Omental fat pad (tissue), 4 donors: ENCODE results near the gene ELL2. TPM values are rescaled to one million over a fixed set of nuclear protein-coding genes. Genes with fewer than 3 reads are reported as not detected.

ENCODE experiments used
- ATAC-seq: fragments of 150-250 bp; one replicate; pipeline ENCODE4 v1.9.1; 2016; ENCODE audit warnings: mild to moderate bottlenecking, moderate library complexity; ENCODE audit not compliant: low FRiP score
- DNase-seq: peaks from one replicate; pipeline ENCODE4 v3.0.0-alpha.2; 2019; ENCODE audit warnings: low spot score
- total RNA-seq, 4 donors: library from RNA; depleted of rRNA; stranded (reverse); fragments of >200 nt; gene quantifications; one replicate each; pipeline ENCODE4 v1.1.0, GENCODE V29; 2016
- TF ChIP-seq, protein P1 (sequence below), 3 donors: fragments of 450-650 bp; IDR thresholded peaks; one replicate each; pipeline ENCODE4 v1.5.1; 2016 to 2017; ENCODE audit warnings: antibody characterized with exemption in 3 of 3, mild to moderate bottlenecking in 3 of 3, moderate library complexity in 2 of 3

The ELL2 gene
- total RNA-seq, 4 donors from 2014 or later, result 64.3 to 318 (median 121) TPM

DNA sequence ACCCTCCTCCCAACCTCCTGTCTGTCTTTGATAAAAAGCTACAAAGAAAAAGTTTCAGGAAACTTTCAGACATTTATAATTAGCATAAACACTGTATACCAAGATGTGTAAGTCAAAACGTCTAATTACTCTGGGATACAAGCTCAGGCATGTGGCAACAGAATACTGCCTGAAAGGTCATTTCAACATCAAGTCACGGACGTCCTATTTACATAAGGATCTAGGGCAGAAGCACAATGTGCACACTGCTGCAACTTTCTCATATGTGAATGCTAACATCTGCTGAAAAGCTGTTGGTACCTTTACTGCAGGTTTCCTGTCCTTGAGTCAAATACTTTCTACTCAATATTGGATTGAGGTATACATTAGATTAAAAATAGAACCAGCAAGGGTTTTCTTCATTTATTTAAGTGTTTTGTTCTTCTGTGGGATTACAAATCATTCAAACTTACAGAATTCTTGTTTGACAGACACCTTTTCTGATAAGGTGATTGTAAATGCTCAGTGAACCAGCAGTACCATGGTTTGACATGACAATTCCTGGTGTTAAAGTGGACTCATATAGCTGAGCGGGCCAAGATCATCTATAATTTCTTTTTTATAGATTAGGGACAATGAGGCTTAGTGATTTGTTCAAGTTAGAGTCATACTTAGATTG is 36.8 kb downstream of the ELL2 start:
- no peak for DNase-seq
- ATAC-seq, result no peak

DNA sequence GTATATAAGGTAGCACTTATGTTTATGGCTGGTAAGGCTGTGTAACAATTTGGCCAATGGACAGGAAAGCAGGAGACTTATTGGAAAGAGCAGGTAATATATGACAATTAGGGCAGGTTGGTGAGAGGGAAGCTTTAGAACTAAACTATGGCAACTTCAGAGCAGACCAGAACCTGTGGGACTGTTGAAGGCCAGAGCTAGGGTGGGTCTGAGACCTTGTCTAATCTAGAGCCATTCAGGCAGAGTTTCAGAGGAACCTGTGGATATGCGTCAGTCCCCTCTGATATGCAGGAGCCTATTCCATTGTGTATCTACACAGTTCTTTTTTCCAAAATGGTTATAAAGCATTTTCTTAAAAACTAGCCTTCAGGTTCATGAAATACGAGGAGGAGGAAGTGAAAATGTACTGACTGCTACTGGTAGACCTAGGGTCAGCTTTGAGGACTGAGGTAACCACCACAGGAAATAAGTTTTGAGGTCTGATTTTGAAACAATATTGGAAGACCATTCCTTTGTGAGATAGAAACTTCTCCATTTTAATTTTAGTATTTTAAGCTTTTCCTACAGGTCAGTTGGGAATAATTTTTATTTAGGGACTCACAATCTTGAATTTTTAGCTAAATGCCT is 37.6 kb downstream of the ELL2 start:
- ATAC-seq, result no peak
- no peak for DNase-seq

More for the DNA sequence above, 36.8 kb downstream of the ELL2 start:
- TF ChIP-seq, protein P1, sequence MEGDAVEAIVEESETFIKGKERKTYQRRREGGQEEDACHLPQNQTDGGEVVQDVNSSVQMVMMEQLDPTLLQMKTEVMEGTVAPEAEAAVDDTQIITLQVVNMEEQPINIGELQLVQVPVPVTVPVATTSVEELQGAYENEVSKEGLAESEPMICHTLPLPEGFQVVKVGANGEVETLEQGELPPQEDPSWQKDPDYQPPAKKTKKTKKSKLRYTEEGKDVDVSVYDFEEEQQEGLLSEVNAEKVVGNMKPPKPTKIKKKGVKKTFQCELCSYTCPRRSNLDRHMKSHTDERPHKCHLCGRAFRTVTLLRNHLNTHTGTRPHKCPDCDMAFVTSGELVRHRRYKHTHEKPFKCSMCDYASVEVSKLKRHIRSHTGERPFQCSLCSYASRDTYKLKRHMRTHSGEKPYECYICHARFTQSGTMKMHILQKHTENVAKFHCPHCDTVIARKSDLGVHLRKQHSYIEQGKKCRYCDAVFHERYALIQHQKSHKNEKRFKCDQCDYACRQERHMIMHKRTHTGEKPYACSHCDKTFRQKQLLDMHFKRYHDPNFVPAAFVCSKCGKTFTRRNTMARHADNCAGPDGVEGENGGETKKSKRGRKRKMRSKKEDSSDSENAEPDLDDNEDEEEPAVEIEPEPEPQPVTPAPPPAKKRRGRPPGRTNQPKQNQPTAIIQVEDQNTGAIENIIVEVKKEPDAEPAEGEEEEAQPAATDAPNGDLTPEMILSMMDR (IDR thresholded peaks at IDR 0.05), result no peak

DNA sequence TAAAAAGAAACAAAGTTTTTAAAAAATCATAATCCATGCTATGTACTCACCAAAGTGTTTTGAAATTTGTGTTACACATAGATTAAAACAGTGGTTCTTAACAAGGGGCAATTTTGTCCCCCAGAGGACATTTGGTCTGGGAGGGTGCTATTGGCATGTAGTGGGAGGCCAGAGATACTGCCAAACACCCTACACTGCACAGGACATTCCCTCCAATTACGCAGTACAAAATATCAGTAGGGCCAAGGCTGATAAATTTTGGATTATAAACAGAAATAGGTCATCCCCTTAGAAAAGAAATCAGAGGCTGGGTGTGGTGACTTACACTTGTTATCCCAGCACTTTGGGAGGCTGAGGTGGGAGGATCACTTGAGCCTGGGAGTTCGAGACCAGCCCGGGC is 38.9 kb downstream of the ELL2 start:
- TF ChIP-seq, protein P1 (IDR thresholded peaks at IDR 0.05), result no peak
- ATAC-seq, result no peak

More for the DNA sequence above, 37.6 kb downstream of the ELL2 start:
- TF ChIP-seq, protein P1 (IDR thresholded peaks at IDR 0.05), result no peak

DNA sequence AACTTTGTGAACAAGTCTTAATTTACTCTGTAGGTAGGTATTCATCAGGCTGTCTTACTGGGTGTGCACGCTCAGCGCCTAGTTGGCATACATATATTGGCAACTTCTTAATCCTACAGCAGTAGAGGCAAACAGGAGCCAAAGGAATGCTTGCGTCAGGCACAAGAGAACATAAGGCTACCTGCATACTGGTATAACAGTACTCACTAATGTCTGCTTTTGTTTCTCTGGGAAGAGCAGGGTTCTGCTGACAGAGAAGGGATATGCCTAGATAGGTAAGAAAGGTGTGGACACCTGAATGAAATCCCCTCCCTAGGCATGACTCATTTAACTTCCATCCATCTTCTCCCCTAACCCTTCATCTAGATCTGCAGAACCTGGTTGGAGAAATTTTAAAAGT is 40.1 kb downstream of the ELL2 start:
- DNase-seq (no peak), ATAC-seq (no peak)
- TF ChIP-seq, protein P1 (IDR thresholded peaks at IDR 0.05), result no peak

More for the DNA sequence above, 38.9 kb downstream of the ELL2 start:
- DNase-seq, result no peak

DNA sequence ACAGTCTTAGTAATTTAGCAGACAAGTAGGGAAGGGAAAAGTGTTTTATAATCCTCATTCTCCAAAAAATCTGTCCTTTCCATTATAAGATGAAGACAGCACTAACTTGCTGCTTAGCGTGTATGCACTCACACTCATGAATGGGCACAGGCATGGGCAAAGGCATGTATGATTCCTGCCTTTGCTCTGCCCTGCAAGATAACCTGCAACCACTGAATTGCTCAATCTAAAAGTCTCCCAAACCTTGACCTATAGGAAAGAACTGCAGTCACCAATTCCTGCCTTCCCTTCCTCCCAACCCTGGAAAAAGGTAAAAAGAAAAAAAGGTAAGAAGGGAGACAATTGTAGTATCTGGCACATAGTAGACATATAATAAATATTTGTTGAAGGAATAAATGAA is 40.8 kb downstream of the ELL2 start:
- TF ChIP-seq, protein P1 (IDR thresholded peaks at IDR 0.05), result no peak
- no peak for ATAC-seq

DNA sequence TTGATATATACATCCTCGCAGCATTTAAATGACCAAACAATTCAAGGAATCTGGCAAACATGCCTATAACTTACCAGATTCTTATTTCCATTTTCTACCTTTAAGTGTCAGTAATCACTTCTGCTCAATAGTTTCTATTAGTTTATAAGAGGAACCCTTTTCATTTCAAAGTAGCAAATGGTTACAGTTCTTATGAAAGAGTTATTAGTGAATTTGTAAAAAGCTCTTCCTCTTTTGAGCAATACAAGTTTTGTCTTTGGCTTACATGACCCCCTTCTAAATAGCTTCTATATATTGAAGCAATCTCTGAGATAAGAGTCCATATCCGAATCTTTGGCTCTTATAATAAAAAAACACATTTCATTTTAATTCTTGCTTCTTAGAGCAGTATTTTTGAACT is 42.0 kb downstream of the ELL2 start:
- DNase-seq, result no peak
- TF ChIP-seq, protein P1 (IDR thresholded peaks at IDR 0.05), result no peak
- ATAC-seq, result no peak

More for the DNA sequence above, 40.8 kb downstream of the ELL2 start:
- DNase-seq, result no peak
